ENCODE data around the gene MYL12A.

Gene MYL12A

GRCh38 chr18:3224223-3224622 lies 23.4 kb upstream of the MYL12A start:
- DNase-seq (ENCODE audit: low read depth in 4 of 4, low spot score in 1 of 4), result no peak

GRCh38 chr18:3225588-3225987 lies 22.0 kb upstream of the MYL12A start:
- DNase-seq (ENCODE audit: low read depth in 4 of 4, low spot score in 1 of 4), result no peak

- DNase-seq (ENCODE audit: low read depth in 4 of 4, low spot score in 1 of 4), result no peak
These were observed 21.6 kb upstream of the MYL12A start for GRCh38 chr18:3226048-3226447.

GRCh38 chr18:3230401-3231334 lies 16.9 kb upstream of the MYL12A start:
- DNase-seq (ENCODE audit: low read depth in 4 of 4, low spot score in 1 of 4), result no peak

- DNase-seq (ENCODE audit: low read depth in 4 of 4, low spot score in 1 of 4), result no peak
These were observed 14.6 kb upstream of the MYL12A start for GRCh38 chr18:3233004-3233403.

GRCh38 chr18:3233433-3234168 lies 14.0 kb upstream of the MYL12A start:
- no peak for DNase-seq (ENCODE audit: low read depth in 4 of 4, low spot score in 1 of 4)

- no peak for DNase-seq (ENCODE audit: low read depth in 4 of 4, low spot score in 1 of 4)
These were observed 13.1 kb upstream of the MYL12A start for GRCh38 chr18:3234457-3234856.

GRCh38 chr18:3235846-3236245 lies 11.8 kb upstream of the MYL12A start:
- DNase-seq (ENCODE audit: low read depth in 4 of 4, low spot score in 1 of 4), result no peak

GRCh38 chr18:3236470-3236869 lies 11.1 kb upstream of the MYL12A start:
- no peak for DNase-seq (ENCODE audit: low read depth in 4 of 4, low spot score in 1 of 4)

- DNase-seq (ENCODE audit: low read depth in 4 of 4, low spot score in 1 of 4), result no peak
These were observed 8.9 kb upstream of the MYL12A start for GRCh38 chr18:3238742-3239141.

- no peak for DNase-seq (ENCODE audit: low read depth in 4 of 4, low spot score in 1 of 4)
These were observed 2.4 kb upstream of the MYL12A start for GRCh38 chr18:3245185-3245564.

- peak in 3 of 4 experiments; percentile 53 to 78 (median 69) for DNase-seq (ENCODE audit: low read depth in 4 of 4, low spot score in 1 of 4)
These were observed 1.6 kb upstream of the MYL12A start for GRCh38 chr18:3245853-3246634.

- DNase-seq (ENCODE audit: low read depth in 4 of 4, low spot score in 1 of 4), result no peak
These were observed 864 bp upstream of the MYL12A start for GRCh38 chr18:3246635-3247239.

- DNase-seq (ENCODE audit: low read depth in 4 of 4, low spot score in 1 of 4), result no peak
These were observed 559 bp downstream of the MYL12A start for GRCh38 chr18:3248062-3248657.

- no peak for DNase-seq (ENCODE audit: low read depth in 4 of 4, low spot score in 1 of 4)
These were observed 1.2 kb downstream of the MYL12A start for GRCh38 chr18:3248658-3249359.

GRCh38 chr18:3250237-3251107 lies 2.9 kb downstream of the MYL12A start:
- DNase-seq (ENCODE audit: low read depth in 4 of 4, low spot score in 1 of 4), result no peak

GRCh38 chr18:3251249-3251962 lies 3.8 kb downstream of the MYL12A start:
- no peak for DNase-seq (ENCODE audit: low read depth in 4 of 4, low spot score in 1 of 4)

- DNase-seq (ENCODE audit: low read depth in 4 of 4, low spot score in 1 of 4), result no peak
These were observed 4.3 kb downstream of the MYL12A start for GRCh38 chr18:3251963-3252277.

GRCh38 chr18:3252843-3253242 lies 5.2 kb downstream of the MYL12A start:
- no peak for DNase-seq (ENCODE audit: low read depth in 4 of 4, low spot score in 1 of 4)

Measured in stimulated activated CD4-positive, alpha-beta T cell treated with anti-CD3 and anti-CD28 coated beads, Interleukin-1b, Interleukin-23, amount 100 ng/mL, for 24 hours (primary cell).